Stimulated activated CD8-positive, alpha-beta memory T cell treated with anti-CD3 and anti-CD28 coated beads, Interleukin-12 subunit alpha, Interleukin-12 subunit beta, amount 100 ng/mL, for 4 hours (primary cell): Measurements from ENCODE around the gene PSMB11.
A peak's percentile ranks its signal among the peaks of the same experiment; 100 is the strongest.

Experiments used
- DNase-seq: peaks from one replicate; pipeline ENCODE4 v3.0.0-alpha.2; 2020; ENCODE audit warnings: low read depth

Gene PSMB11

GRCh38 chr14:23015618-23016017, 26.4 kb upstream of the PSMB11 start:
- DNase-seq, result no peak

GRCh38 chr14:23017091-23017490, 24.9 kb upstream of the PSMB11 start:
- DNase-seq, result no peak

GRCh38 chr14:23018107-23018506, 23.9 kb upstream of the PSMB11 start:
- no peak for DNase-seq

DNA sequence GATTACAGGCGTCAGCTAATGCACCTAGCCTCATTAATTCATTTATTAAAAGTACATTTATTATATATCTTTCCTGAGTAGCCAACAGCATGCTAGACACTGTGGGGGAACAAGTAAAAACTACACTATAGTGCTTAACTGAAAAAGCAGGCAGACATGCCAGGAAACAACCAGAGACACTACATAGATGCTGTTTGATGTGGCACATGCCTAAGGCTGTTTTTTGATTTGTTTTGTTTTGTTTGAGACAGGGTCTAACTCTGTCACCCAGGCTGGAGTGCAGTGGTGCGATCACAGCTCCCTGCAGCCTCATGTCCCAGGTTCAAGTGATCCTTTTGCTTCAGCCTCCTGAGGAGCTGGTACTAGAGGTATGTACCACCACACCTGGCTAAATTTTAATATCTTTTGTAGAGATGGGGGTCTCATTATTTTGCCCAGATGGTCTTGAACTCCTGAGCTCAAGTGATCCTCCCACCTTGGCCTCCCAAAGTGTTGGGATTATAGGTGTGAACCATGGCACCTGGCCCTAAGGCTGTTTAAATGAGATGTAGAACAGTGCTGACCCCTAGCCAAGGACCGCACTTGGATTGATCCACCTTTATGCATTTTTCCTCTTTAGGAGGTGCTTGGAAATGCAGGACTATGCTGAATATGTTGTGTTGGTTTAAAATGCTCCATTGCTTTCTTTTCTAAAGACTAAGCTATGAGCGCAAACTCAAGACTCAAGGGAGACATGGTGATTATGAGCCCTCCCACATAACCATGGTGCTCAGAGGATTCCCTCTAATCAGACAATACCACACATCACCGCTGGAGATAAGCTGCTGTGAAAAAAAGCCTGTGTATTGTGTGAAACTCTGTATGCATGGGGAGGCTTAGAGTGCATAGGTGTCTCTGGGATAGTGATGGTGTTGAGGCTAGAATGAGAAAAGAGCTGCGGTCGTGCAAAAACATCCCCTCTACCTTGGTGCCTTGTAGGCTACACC, 21.6 kb upstream of the PSMB11 start:
- DNase-seq, result no peak

- DNase-seq, result no peak
Measured at GRCh38 chr14:23021434-23021833, 20.6 kb upstream of the PSMB11 start.

GRCh38 chr14:23021889-23022442, 20.0 kb upstream of the PSMB11 start:
- no peak for DNase-seq

DNA sequence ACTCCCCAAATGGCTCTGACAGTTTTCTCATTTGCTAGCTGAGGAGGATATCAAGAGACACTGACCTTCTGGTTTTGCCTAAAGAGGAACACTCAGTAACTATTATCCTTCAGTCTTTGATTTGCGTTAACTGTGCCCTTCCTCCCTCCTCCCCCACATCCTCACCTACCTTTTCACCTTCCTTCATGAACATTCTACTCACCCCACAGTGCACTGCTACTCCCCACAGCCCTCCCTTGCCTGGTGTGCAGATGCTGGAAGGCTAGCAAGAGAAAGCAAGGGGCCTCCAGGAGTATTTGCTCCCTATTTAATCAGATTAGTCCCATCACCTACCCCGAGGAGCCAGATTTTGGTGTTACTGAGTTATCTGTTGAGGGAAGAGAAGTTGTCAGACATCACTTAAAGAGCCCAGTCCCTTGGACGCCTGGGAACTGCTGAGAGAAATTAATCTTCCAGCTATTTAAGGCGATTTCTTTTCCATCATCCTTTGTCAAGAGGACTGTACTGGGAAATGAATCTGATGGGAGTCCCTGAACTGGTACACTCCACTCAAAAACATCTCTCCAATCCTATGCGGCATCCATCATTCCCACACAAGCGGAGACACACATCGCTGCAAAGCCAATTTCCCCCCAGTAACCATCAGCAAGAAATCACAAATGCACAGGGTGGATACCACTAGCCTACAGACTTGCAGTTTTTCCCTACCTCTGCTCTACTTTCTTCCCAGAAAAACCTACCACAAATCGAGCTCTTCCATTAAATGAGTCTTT, 18.8 kb upstream of the PSMB11 start:
- no peak for DNase-seq

DNA sequence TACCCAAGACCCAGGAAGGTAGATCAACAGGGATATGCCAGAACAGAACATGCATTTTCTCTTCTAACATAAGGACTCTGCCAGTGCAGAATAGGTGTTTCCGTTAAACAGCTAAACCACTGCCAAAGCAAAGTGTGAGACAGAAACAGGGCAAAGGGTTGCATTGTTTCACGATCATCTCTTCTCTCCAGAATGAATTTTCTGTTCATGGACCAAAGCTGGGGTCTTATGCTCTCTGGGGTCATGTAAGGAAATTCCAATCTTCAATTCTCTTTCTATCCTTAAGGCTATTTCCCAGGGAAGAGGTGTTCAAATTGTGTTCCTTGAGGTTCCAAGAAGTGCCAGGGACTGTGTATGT, 18.2 kb upstream of the PSMB11 start:
- no peak for DNase-seq

GRCh38 chr14:23024612-23025075, 17.4 kb upstream of the PSMB11 start:
- no peak for DNase-seq

DNA sequence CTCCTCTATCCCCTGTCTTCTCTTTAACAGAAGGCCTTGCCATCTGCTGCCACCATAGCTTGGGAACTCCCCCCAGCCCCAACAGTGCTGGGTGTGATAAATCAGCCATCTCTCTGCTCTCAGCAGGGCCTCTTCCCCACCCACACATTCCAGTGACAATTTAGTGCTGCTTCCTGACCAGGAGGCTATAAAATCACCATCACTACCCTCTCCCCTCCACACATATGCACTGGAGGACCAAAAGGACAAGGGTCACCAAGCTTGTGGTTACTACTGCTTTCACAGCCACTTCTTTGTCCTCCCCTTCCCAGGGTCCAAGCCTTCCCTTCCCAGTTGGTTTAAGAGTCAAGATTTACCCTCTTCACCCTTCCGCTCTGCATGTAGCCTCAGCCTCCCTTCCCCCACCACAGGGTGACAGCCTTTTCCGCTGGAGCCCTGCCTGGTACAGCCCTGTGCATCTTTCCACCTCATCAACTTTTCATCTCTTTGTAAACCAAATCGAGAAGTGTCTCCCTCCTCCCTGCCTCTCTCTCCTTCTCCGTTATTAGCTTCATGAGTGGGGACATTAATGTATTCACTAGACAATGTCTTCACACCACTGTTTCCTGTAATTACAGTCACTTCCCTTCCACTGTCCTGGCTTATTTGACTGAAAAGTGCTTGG, 16.7 kb upstream of the PSMB11 start:
- no peak for DNase-seq

DNA sequence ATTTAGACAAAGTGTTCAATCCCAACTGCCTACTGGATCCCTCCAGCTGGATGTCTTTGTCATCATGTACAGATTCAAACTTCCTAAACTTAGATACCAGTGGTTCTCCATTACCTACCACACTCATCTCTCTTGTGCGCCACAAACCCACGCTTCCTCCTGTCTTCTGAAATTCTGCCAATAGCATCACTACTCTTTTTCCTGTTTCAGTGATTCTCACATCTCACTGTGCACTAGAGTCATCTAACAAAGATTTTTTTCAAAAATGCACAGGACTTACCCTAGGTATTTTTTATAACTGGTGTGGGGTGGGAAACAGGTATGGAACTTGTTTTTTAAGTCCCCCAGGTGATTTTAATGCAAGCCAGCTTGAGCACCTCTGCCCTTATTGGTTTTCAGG, 13.2 kb upstream of the PSMB11 start:
- DNase-seq, result no peak

- no peak for DNase-seq
Measured at GRCh38 chr14:23030936-23031335, 11.1 kb upstream of the PSMB11 start.

- no peak for DNase-seq
Measured at GRCh38 chr14:23033251-23033727, 8.7 kb upstream of the PSMB11 start.

DNA sequence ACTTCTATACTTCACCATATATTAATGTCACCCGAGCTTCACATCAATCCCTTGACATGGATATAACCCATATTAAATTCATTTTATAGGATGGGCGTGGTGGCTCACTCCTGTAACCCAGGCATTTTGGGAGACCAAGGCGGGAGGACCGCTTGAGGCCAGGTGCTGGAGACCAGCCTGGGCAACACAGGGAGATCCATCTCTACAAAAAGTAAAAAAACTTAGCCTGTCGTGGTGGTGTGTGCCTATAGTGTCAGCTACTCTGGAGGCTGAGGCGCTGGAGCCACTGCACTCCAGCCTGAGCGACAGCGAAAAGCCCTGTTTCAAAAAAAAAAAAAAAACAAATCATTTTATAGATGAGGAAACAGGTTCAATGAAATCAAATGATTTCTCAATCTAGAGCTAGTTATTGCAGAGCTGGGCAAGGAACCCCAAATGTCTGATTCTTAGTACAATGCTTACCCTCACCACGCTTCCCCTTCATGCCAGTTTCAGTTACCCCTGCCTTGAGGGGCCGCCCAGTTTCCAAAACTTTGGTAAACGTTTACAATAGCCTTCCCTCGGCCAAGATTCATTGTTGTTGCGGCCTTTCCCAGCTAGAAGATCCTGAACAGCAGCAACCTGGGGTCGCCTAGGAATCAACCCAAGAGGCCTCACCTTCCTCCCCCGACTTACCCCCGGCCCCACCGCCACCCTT, 8.1 kb upstream of the PSMB11 start:
- DNase-seq, result no peak

DNA sequence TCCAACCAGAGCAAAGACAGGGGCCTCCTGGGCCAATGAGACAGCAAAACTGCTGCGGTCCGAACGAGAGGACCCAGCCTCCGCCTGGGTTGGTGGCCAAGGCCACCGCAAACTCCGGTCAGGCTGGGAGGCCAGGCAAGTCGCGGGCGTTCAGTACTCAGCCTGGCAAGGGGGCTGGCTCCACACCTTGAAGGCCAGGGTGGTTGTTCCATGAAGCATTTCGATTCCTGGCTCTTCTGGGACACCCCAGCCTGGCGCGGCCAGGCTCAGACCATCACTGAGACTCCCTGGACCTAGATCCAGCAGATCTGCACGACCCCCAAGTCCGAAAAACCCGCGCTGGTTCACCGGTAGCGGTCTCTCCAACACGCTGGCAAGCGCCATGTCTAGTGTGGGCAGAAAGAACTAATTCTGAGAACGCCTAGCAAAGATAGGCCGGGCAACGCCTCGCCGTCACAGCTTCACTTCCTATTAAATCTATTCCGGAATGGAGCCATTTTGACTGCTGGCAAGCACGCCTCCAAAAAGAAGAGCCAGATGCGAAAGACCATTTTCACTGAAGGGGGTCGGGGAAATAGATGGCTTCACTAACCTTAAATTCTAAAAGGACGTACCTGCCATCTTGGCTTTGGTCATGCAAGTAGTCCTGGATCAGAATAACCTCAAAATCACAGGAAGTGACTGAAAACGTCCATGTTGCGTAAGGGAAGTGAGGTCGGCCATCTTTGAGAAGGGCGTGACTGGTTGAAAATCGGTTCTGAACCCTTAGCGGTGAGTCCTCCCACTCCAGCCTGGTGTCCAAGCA, 7.3 kb upstream of the PSMB11 start, which contains the start of gene PSMB5:
TSS of gene PSMB5 (minus strand) at position 403 of the 805 bp plus-strand sequence. CDS start at position 384, 19 bp downstream.
- DNase-seq, result peak; percentile 73

- DNase-seq, result no peak
Measured at GRCh38 chr14:23035303-23036144, 6.5 kb upstream of the PSMB11 start.

DNA sequence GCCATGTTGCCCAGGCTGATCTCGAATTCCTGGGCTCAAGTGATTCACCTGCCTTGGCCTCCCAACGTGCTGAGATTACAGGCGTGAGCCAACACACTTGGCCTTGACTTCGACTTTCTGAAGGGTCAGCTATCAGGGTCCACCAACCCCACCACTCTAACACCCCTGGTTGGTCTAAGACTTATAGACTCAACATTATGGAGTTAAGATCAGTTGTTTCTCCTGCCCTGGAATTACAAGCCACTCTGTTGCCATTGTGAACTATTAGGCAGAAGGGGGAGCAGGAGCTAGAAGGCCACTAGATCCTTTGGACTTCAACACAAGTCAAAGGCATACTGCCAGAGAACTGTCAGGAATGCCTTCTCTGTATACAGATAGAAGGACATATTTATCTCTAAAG, 1.9 kb upstream of the PSMB11 start:
- no peak for DNase-seq

DNA sequence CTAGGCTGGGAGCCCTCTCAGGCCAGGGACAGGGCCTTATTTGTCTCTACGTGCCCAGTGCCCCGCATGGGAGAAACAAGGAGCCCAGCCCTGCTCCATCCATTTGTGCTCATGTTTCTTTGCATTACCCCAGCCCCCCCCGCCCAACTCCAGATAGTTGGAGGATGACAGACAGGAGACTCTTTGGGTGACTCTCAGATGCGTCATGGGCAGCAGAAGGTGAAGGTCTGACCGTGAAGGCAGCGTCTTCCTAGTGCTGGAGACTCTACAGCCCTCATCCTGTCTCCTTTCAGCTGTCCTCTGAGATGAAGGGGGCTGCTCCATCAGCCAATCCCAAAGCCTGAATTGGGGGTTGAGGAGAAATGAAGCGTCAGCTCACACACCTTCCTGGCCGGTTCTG, 283 bp upstream of the PSMB11 start:
- DNase-seq, result no peak

GRCh38 chr14:23043145-23043544, 1.1 kb downstream of the PSMB11 start:
- no peak for DNase-seq

GRCh38 chr14:23043754-23044153, 1.7 kb downstream of the PSMB11 start:
- DNase-seq, result no peak
